ENCODE measurements around the gene ATG5. TPM values are rescaled to one million over a fixed set of nuclear protein-coding genes. Genes with fewer than 3 reads are reported as not detected.

The ATG5 gene
- total RNA-seq, 1 experiment from 2014 or later = 26.9 TPM

- H3K27me3 ChIP-seq (replicated peaks; ENCODE audit: control insufficient read depth, insufficient read depth, low read length) = no peaks in the 10 kb centered on the region
- H3K4me3 Mint-ChIP-seq (ENCODE audit: unreplicated experiment) = no peak overlapping the region
- H3K4me3 ChIP-seq (ENCODE audit: low read depth, low read length) = no peak overlapping the region
- no peaks in the 10 kb centered on the region for H3K9me3 Mint-ChIP-seq (ENCODE audit: unreplicated experiment)
- H3K36me3 Mint-ChIP-seq (ENCODE audit: insufficient read depth, unreplicated experiment) = peaks cover 5% of the 10 kb centered on the region
- no peaks in the 10 kb centered on the region for H3K36me3 ChIP-seq (ENCODE audit: control insufficient read depth, insufficient read depth, low read length)
- H3K9me3 ChIP-seq = no peaks in the 10 kb centered on the region
- ChIA-PET POLR2A (no interaction called here), CTCF (no interaction called here)
- no peaks in the 10 kb centered on the region for H3K27me3 Mint-ChIP-seq (ENCODE audit: insufficient read depth, unreplicated experiment)
- intact Hi-C loops (cut with micrococcal nuclease; ENCODE audit: unreplicated experiment) = no loop called here
- no peak for TF ChIP-seq CTCF (IDR thresholded peaks at IDR 0.05; ENCODE audit: insufficient read depth in 1 of 2, low read depth in 1 of 2, low read length in 1 of 2, severe bottlenecking in 1 of 2, unreplicated experiment in 1 of 2)
- H3K4me1 ChIP-seq = no peaks in the 10 kb centered on the region
- no peaks in the 10 kb centered on the region for H3K4me1 Mint-ChIP-seq (ENCODE audit: low read depth, unreplicated experiment)
- no TSS peak for BruUV-seq (replicated peaks)
- DNase-seq = no peak
- no peak overlapping the region for H3K27ac Mint-ChIP-seq (ENCODE audit: unreplicated experiment)
Observed at GRCh38 chr6:106185615-106186014, 139.9 kb downstream of the ATG5 start.

- ChIA-PET POLR2A (no interaction called here), CTCF (no interaction called here)
- Histone ChIP-seq H3K4me3 (ENCODE audit: low read depth, low read length) (no peak overlapping the region), H3K27me3 (replicated peaks; ENCODE audit: control insufficient read depth, insufficient read depth, low read length) (no peaks in the 10 kb centered on the region), H3K9me3 (no peaks in the 10 kb centered on the region), H3K36me3 (ENCODE audit: control insufficient read depth, insufficient read depth, low read length) (no peaks in the 10 kb centered on the region), H3K4me1 (no peaks in the 10 kb centered on the region)
- no peak overlapping the region for H3K4me3 Mint-ChIP-seq (ENCODE audit: unreplicated experiment)
- no peaks in the 10 kb centered on the region for H3K4me1 Mint-ChIP-seq (ENCODE audit: low read depth, unreplicated experiment)
- no peaks in the 10 kb centered on the region for H3K9me3 Mint-ChIP-seq (ENCODE audit: unreplicated experiment)
- BruUV-seq (replicated peaks) = no TSS peak
- TF ChIP-seq CTCF (IDR thresholded peaks at IDR 0.05; ENCODE audit: insufficient read depth in 1 of 2, low read depth in 1 of 2, low read length in 1 of 2, severe bottlenecking in 1 of 2, unreplicated experiment in 1 of 2) = no peak
- intact Hi-C loops (cut with micrococcal nuclease; ENCODE audit: unreplicated experiment) = no loop called here
- peaks cover 5% of the 10 kb centered on the region for H3K36me3 Mint-ChIP-seq (ENCODE audit: insufficient read depth, unreplicated experiment)
- H3K27me3 Mint-ChIP-seq (ENCODE audit: insufficient read depth, unreplicated experiment) = no peaks in the 10 kb centered on the region
- no peak for DNase-seq
- H3K27ac Mint-ChIP-seq (ENCODE audit: unreplicated experiment) = no peak overlapping the region
Observed at GRCh38 chr6:106184629-106185028, 140.9 kb downstream of the ATG5 start.

- no peaks in the 10 kb centered on the region for H3K36me3 ChIP-seq (ENCODE audit: control insufficient read depth, insufficient read depth, low read length)
- H3K4me3 Mint-ChIP-seq (ENCODE audit: unreplicated experiment) = no peak overlapping the region
- H3K36me3 Mint-ChIP-seq (ENCODE audit: insufficient read depth, unreplicated experiment) = no peaks in the 10 kb centered on the region
- TF ChIP-seq CTCF (IDR thresholded peaks at IDR 0.05; ENCODE audit: insufficient read depth in 1 of 2, low read depth in 1 of 2, low read length in 1 of 2, severe bottlenecking in 1 of 2, unreplicated experiment in 1 of 2) = no peak
- H3K27ac Mint-ChIP-seq (ENCODE audit: unreplicated experiment) = no peak overlapping the region
- no TSS peak for BruUV-seq (replicated peaks)
- H3K4me1 Mint-ChIP-seq (ENCODE audit: low read depth, unreplicated experiment) = no peaks in the 10 kb centered on the region
- no peak for DNase-seq
- H3K4me1 ChIP-seq = no peaks in the 10 kb centered on the region
- H3K27me3 Mint-ChIP-seq (ENCODE audit: insufficient read depth, unreplicated experiment) = no peaks in the 10 kb centered on the region
- CTCF ChIA-PET = no interaction called here
- intact Hi-C loops (cut with micrococcal nuclease; ENCODE audit: unreplicated experiment) = no loop called here
- no peak overlapping the region for H3K4me3 ChIP-seq (ENCODE audit: low read depth, low read length)
- H3K9me3 Mint-ChIP-seq (ENCODE audit: unreplicated experiment) = no peaks in the 10 kb centered on the region
- POLR2A ChIA-PET = no interaction called here
- no peaks in the 10 kb centered on the region for H3K9me3 ChIP-seq
- no peaks in the 10 kb centered on the region for H3K27me3 ChIP-seq (replicated peaks; ENCODE audit: control insufficient read depth, insufficient read depth, low read length)
Observed at GRCh38 chr6:106183430-106183829, 142.1 kb downstream of the ATG5 start.

Data from Caco-2 (cell line).